Cerebellar cortex (tissue), 1 donor: ENCODE data around the gene PCDHGA10.
"Not testable (repeated sequence)": the region's sequence is repeated elsewhere in the genome, so short reads cannot be mapped to it uniquely, and the experiment has no call there.

Source experiments
- DNase-seq: peaks from one replicate; pipeline ENCODE4 v3.0.0-alpha.2; 2015; ENCODE audit warnings: low spot score

The PCDHGA10 gene

GRCh38 chr5:141412854-141413539 lies at the start of gene PCDHGA10:
TSS of gene PCDHGA10 (plus strand) at chr5:141412987. CDS start at chr5:141413176, 189 bp downstream.
- DNase-seq, result peak; percentile 45

- peak; percentile 2 for DNase-seq
These were observed 48.7 kb upstream of the PCDHGA10 start, which contains the start of gene PCDHGA5 for GRCh38 chr5:141363952-141364660. TSS of gene PCDHGA5 (plus strand) at chr5:141364162. CDS start at chr5:141364331, 169 bp downstream.

GRCh38 chr5:141366016-141366896 lies 46.5 kb upstream of the PCDHGA10 start:
- DNase-seq, result no peak

- DNase-seq, result no peak
These were observed 42.6 kb upstream of the PCDHGA10 start, which contains the start of gene PCDHGB3 for GRCh38 chr5:141369994-141370848. TSS of gene PCDHGB3 (plus strand) at chr5:141370242. CDS start at chr5:141370395, 153 bp downstream.

GRCh38 chr5:141371572-141372475 lies 41.0 kb upstream of the PCDHGA10 start:
- no peak for DNase-seq

DNA sequence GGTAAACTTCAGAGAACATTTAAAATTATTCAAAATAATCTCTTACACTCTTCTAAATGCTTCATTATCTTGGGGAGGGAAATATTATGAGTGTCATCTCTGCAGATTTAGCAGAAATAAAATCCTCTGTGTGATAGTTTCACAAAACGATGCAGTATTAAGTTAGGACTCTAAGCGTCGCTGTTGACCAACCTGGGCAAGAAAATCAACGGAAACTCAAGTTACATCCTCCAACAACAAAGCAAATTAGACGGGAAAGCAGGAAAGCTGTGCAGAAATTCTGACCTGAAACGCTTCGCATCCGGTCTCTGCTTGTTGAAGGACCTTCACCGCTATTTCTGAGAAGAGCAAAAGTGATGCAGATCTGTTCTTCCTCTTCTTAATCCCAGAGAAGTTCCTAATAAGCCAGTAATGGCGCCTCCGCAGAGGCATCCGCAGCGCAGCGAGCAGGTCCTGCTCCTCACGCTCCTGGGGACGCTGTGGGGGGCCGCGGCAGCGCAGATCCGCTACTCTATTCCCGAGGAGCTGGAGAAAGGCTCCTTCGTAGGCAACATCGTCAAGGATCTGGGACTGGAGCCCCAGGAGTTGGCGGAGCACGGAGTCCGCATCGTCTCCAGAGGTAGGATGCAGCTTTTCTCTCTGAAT lies 39.0 kb upstream of the PCDHGA10 start, which contains the start of gene PCDHGA6:
Gene PCDHGA6, plus strand, starts transcription at position 219 of the 645 bp plus-strand sequence. Its CDS starts 193 bp downstream, at position 412.
- peak; percentile 20 for DNase-seq

DNA sequence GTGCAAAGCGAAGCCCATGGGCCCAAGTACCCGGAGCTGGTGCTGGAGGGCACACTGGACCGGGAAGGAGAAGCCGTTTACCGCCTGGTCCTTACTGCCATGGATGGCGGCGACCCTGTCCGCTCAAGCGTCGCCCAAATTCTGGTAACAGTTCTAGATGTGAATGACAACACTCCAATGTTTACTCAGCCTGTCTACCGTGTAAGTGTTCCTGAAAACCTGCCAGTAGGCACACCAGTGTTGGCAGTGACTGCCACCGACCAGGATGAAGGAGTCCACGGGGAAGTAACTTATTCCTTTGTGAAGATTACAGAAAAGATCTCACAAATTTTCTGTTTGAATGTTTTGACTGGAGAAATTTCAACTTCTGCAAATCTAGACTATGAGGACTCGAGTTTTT lies 38.2 kb upstream of the PCDHGA10 start:
- DNase-seq, result no peak

GRCh38 chr5:141375444-141376155 lies 37.2 kb upstream of the PCDHGA10 start:
- not testable (repeated sequence) for DNase-seq

- no peak for DNase-seq
These were observed 30.1 kb upstream of the PCDHGA10 start, which contains the start of gene PCDHGA7 for GRCh38 chr5:141382469-141383294. TSS of gene PCDHGA7 (plus strand) at chr5:141382742. CDS start at chr5:141382900, 158 bp downstream.

- no peak for DNase-seq
These were observed 29.4 kb upstream of the PCDHGA10 start for GRCh38 chr5:141383345-141383744.

DNA sequence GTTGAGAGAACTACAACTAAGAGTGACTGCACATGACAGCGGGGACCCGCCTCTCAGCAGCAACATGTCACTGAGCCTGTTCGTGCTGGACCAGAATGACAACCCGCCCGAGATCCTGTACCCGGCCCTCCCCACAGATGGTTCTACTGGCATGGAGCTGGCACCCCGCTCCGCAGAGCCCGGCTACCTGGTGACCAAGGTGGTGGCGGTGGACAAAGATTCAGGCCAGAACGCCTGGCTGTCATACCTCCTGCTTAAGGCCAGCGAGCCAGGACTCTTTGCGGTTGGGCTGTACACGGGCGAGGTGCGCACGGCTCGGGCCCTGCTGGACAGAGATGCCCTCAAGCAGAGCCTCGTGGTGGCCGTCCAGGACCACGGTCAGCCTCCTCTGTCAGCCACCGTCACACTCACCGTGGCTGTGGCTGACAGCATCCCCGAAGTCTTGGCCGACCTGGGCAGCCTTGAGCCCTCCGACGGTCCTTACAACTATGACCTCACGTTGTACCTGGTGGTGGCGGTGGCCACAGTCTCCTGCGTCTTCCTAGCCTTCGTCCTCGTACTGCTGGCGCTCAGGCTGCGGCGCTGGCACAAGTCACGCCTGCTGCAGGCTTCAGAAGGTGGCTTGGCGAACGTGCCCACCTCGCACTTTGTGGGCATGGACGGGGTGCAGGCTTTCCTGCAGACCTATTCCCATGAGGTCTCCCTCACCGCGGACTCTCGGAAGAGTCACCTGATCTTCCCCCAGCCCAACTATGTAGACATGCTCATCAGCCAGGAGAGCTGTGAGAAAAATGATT lies 28.1 kb upstream of the PCDHGA10 start:
- no peak for DNase-seq

- DNase-seq, result not testable (repeated sequence)
These were observed 25.1 kb upstream of the PCDHGA10 start, which contains the start of gene PCDHGB4 for GRCh38 chr5:141387557-141388311. TSS of gene PCDHGB4 (plus strand) at chr5:141387698. CDS start at chr5:141387885, 187 bp downstream.

DNA sequence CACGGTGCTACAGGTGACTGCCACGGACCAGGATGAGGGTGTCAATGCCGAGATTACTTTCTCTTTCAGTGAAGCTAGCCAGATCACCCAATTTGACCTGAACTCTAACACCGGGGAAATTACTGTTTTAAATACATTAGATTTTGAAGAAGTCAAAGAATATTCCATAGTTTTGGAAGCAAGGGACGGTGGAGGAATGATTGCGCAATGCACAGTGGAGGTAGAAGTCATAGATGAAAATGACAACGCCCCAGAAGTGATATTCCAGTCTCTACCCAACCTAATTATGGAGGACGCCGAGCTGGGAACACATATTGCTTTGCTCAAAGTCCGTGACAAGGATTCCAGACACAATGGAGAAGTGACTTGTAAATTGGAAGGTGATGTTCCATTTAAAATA lies 24.1 kb upstream of the PCDHGA10 start:
- no peak for DNase-seq

- DNase-seq, result no peak
These were observed 23.4 kb upstream of the PCDHGA10 start for GRCh38 chr5:141389153-141390042.
